Keratinocyte (primary cell): ENCODE results near the gene SNX2. TPM values are rescaled to one million over a fixed set of nuclear protein-coding genes. Genes with fewer than 3 reads are reported as not detected.

ENCODE experiments used
- DNase-seq: peaks from one replicate; pipeline ENCODE4 v3.0.0-alpha.2; 2011; ENCODE audit warnings: low read depth, missing footprints, low spot score
- FAIRE-seq: peaks from 2 replicates; lab custom pipeline; 2011; peaks lifted over from hg19 to GRCh38; lab: Jason Lieb, UNC
- H2AFZ ChIP-seq: 2 replicates; pipeline ENCODE4 v1.6.0; 2012; ENCODE audit warnings: low read length, control low read depth, inconsistent platforms; ENCODE audit not compliant: control insufficient read depth
- H3K27ac ChIP-seq: 2 replicates; pipeline ENCODE4 v1.5.1; 2011; ENCODE audit warnings: low read length; ENCODE audit not compliant: control insufficient read depth, insufficient read depth
- H3K27me3 ChIP-seq: 3 replicates; pipeline ENCODE4 v1.6.0; 2011; ENCODE audit warnings: low read length; ENCODE audit not compliant: control insufficient read depth, insufficient read depth; ENCODE audit errors: extremely low read depth
- H3K36me3 ChIP-seq, 2 experiments: 2 replicates in 1 of 2; 3 replicates in 1 of 2; pipeline ENCODE4 v1.5.1; 2011; ENCODE audit warnings: low read length in 2 of 2, mild to moderate bottlenecking in 1 of 2; ENCODE audit not compliant: control insufficient read depth in 2 of 2, insufficient read depth in 2 of 2; ENCODE audit errors: extremely low read depth in 1 of 2
- H3K4me1 ChIP-seq: 3 replicates; pipeline ENCODE4 v1.5.1; 2011; ENCODE audit warnings: low read length; ENCODE audit not compliant: control insufficient read depth, insufficient read depth; ENCODE audit errors: extremely low read depth
- H3K4me2 ChIP-seq: 3 replicates; pipeline ENCODE4 v1.6.0; 2011; ENCODE audit warnings: low read depth, low read length; ENCODE audit not compliant: control insufficient read depth, insufficient read depth; ENCODE audit errors: extremely low read depth
- H3K4me3 ChIP-seq, 3 experiments: fragments of 200-600 bp in 1 of 3; sonication (generic) in 1 of 3; 2 replicates in 2 of 3; 3 replicates in 1 of 3; pipeline ENCODE4 v1.5.1; 2011 to 2016; ENCODE audit warnings: low read length in 3 of 3, mild to moderate bottlenecking in 3 of 3, control low read depth in 2 of 3, inconsistent platforms in 1 of 3, low read depth in 1 of 3, mixed read lengths in 1 of 3, mixed run types in 1 of 3, moderate library complexity in 1 of 3; ENCODE audit not compliant: control insufficient read depth in 2 of 3, insufficient read depth in 2 of 3; ENCODE audit errors: extremely low read depth in 1 of 3
- H3K79me2 ChIP-seq: 2 replicates; pipeline ENCODE4 v1.6.0; 2012; ENCODE audit warnings: low read length; ENCODE audit not compliant: control insufficient read depth, insufficient read depth
- H3K9ac ChIP-seq: 3 replicates; pipeline ENCODE4 v1.6.0; 2011; ENCODE audit warnings: low read length; ENCODE audit not compliant: control insufficient read depth, insufficient read depth; ENCODE audit errors: extremely low read depth
- H3K9me1 ChIP-seq: 3 replicates; pipeline ENCODE4 v1.6.0; 2011; ENCODE audit warnings: low read length; ENCODE audit not compliant: control insufficient read depth, insufficient read depth; ENCODE audit errors: extremely low read depth
- H3K9me3 ChIP-seq: 2 replicates; pipeline ENCODE4 v1.5.1; 2012; ENCODE audit warnings: low read depth, low read length; ENCODE audit not compliant: control insufficient read depth
- H4K20me1 ChIP-seq: 3 replicates; pipeline ENCODE4 v1.6.0; 2011; ENCODE audit warnings: low read length; ENCODE audit not compliant: control insufficient read depth, insufficient read depth; ENCODE audit errors: extremely low read depth
- EZH2 ChIP-seq: IDR thresholded peaks from one replicate; pipeline ENCODE4 v1.6.1; 2012; ENCODE audit warnings: inconsistent platforms, mild to moderate bottlenecking, low read length, moderate library complexity
- dilution Hi-C: fragments of 300-500 bp; cut with MboI; formaldehyde crosslinking; loops from one replicate; pipeline ENCODE4 v1.7.0; 2020; ENCODE audit warnings: low sequenced_read_pairs; ENCODE audit not compliant: extremely low pct_ligation_motif_present
- polyA plus RNA-seq, 5 experiments: library from polyadenylated mRNA; depleted of rRNA in 3 of 5; stranded (reverse) in 3 of 5; stranded (forward) in 1 of 5; unstranded in 1 of 5; fragments of >200 nt; gene quantifications; 1 replicate in 1 of 5; 2 replicates in 3 of 5; 3 replicates in 1 of 5; pipeline versions ENCODE4 v1.2.1 to v1.2.3, GENCODE V29; 2011 to 2012; ENCODE audit warnings: missing spikeins in 2 of 5, low read depth in 1 of 5, low replicate concordance in 1 of 5
- TF ChIP-seq, protein P1 (sequence below), 3 experiments: IDR thresholded peaks in 1 of 3; conservative IDR thresholded peaks in 1 of 3; optimal IDR thresholded peaks in 1 of 3; 2 replicates in 2 of 3; 3 replicates in 1 of 3; pipeline versions ENCODE3 to v1.5.1; 2011; ENCODE audit warnings: low read length in 3 of 3, mild to moderate bottlenecking in 3 of 3, moderate library complexity in 2 of 3, control low read depth in 1 of 3, inconsistent platforms in 1 of 3; ENCODE audit not compliant: insufficient read depth in 2 of 3; ENCODE audit errors: extremely low read depth in 1 of 3

Gene SNX2
- polyA plus RNA-seq, 1 donor (not counting 4 experiments of a cell fraction or from before 2014, with no cell fraction given), result 87.8 TPM

DNA sequence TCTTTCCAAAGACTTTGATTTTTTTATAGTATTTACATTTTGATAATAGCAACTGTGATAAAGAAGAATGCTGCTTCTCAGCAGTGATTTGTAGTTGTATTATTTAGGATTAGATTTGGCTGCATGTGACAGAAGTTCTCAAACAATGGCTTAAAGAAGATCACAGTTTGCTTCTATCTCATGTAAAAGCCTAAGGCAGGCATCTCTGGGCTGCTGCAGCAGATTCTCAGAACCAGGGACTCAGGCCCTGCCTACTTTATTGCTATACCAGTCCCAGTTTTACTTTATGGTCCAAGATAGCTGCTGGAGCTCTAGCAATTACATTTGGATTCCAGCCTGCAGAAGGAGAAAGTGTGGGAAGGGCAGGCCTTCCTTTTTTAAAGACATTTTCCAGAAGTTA, 8.8 kb upstream of the SNX2 start:
- no peak for FAIRE-seq
- dilution Hi-C loops, result no loop called here
- no peak for DNase-seq
- no peaks in the 10 kb centered on the region for H3K9me1 ChIP-seq
- H3K9me3 ChIP-seq, result no peaks in the 10 kb centered on the region
- H3K9ac ChIP-seq, result no peak overlapping the region
- no peak overlapping the region for H3K4me3 ChIP-seq
- no peaks in the 10 kb centered on the region for H3K27me3 ChIP-seq
- no peak overlapping the region for H2AFZ ChIP-seq
- H4K20me1 ChIP-seq, result no peaks in the 10 kb centered on the region
- TF ChIP-seq EZH2, result no peak
- TF ChIP-seq, protein P1, sequence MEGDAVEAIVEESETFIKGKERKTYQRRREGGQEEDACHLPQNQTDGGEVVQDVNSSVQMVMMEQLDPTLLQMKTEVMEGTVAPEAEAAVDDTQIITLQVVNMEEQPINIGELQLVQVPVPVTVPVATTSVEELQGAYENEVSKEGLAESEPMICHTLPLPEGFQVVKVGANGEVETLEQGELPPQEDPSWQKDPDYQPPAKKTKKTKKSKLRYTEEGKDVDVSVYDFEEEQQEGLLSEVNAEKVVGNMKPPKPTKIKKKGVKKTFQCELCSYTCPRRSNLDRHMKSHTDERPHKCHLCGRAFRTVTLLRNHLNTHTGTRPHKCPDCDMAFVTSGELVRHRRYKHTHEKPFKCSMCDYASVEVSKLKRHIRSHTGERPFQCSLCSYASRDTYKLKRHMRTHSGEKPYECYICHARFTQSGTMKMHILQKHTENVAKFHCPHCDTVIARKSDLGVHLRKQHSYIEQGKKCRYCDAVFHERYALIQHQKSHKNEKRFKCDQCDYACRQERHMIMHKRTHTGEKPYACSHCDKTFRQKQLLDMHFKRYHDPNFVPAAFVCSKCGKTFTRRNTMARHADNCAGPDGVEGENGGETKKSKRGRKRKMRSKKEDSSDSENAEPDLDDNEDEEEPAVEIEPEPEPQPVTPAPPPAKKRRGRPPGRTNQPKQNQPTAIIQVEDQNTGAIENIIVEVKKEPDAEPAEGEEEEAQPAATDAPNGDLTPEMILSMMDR (optimal IDR thresholded peaks at IDR 0.05 in 1 of 3, IDR thresholded peaks at IDR 0.05 in 1 of 3, conservative IDR thresholded peaks at IDR 0.05 in 1 of 3; ENCODE audit: extremely low read depth in 1 of 3, insufficient read depth in 2 of 3, low read length in 3 of 3), result no peak
- H3K4me1 ChIP-seq, result no peaks in the 10 kb centered on the region
- no peak overlapping the region for H3K27ac ChIP-seq
- H3K4me2 ChIP-seq, result no peak overlapping the region
- H3K36me3 ChIP-seq, result no peaks in the 10 kb centered on the region
- H3K79me2 ChIP-seq, result no peaks in the 10 kb centered on the region

DNA sequence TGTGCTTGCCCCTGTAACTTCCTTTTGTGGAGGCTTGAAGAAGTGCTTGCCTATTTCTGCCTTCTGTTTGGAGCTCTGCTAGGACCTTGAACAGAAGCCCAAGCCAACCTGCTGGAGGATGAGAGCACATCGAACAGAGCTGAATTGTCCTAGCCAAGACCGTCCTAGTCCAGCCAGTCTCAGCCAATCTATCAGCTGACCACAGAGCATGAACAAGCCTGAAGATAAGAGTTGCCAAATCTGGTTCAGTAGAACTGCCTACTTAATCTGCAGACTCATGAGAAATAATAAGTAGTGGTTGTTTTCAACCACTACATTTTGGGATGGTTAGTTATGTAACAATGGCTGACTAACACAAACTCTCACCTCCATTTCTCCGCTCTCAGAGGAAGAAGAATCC, 4.4 kb upstream of the SNX2 start:
- no peak for FAIRE-seq
- dilution Hi-C loops, result no loop called here

More for the DNA sequence above, 4.4 kb upstream of the SNX2 start:
- H3K9me1 ChIP-seq, result no peaks in the 10 kb centered on the region
- H3K79me2 ChIP-seq, result peaks cover 2% of the 10 kb centered on the region
- H3K27ac ChIP-seq, result no peak overlapping the region
- H2AFZ ChIP-seq, result no peak overlapping the region
- H3K4me2 ChIP-seq, result no peak overlapping the region
- TF ChIP-seq, protein P1 (optimal IDR thresholded peaks at IDR 0.05 in 1 of 3, IDR thresholded peaks at IDR 0.05 in 1 of 3, conservative IDR thresholded peaks at IDR 0.05 in 1 of 3; ENCODE audit: extremely low read depth in 1 of 3, insufficient read depth in 2 of 3, low read length in 3 of 3), result no peak
- TF ChIP-seq EZH2, result no peak
- H3K4me1 ChIP-seq, result peaks cover 3% of the 10 kb centered on the region
- no peak overlapping the region for H3K9ac ChIP-seq
- no peaks in the 10 kb centered on the region for H3K27me3 ChIP-seq
- no peak overlapping the region for H3K4me3 ChIP-seq
- H3K9me3 ChIP-seq, result no peaks in the 10 kb centered on the region
- no peaks in the 10 kb centered on the region for H4K20me1 ChIP-seq
- no peak for DNase-seq
- no peaks in the 10 kb centered on the region for H3K36me3 ChIP-seq
